Fibroblast of pulmonary artery (primary cell): ENCODE results near the gene FILIP1L.

Experiments
- DNase-seq: peaks from one replicate; pipeline ENCODE4 v3.0.0-alpha.2; 2010; ENCODE audit warnings: low read depth
- H3K4me3 ChIP-seq: replicated peaks from 2 replicates; pipeline ENCODE4 v1.5.1; 2011; ENCODE audit warnings: low read depth, mild to moderate bottlenecking, control low read depth, low read length, moderate library complexity
- CTCF ChIP-seq: IDR thresholded peaks from 2 replicates; pipeline ENCODE4 v1.5.1; 2011; ENCODE audit warnings: mild to moderate bottlenecking, control low read depth, low read length, inconsistent platforms; ENCODE audit errors: missing control alignments

FILIP1L gene

GRCh38 chr3:100155590-100155989 is 41.3 kb upstream of the FILIP1L start:
- no peak overlapping the region for H3K4me3 ChIP-seq
- no peak for TF ChIP-seq CTCF
- no peak for DNase-seq

GRCh38 chr3:100155128-100155527 is 40.8 kb upstream of the FILIP1L start:
- peak; percentile 20 for DNase-seq
- TF ChIP-seq CTCF, result no peak
- no peak overlapping the region for H3K4me3 ChIP-seq

- H3K4me3 ChIP-seq, result no peak overlapping the region
- TF ChIP-seq CTCF, result no peak
- DNase-seq, result no peak
These were observed 39.9 kb upstream of the FILIP1L start for GRCh38 chr3:100154171-100154570.

GRCh38 chr3:100151024-100151707 is 36.9 kb upstream of the FILIP1L start:
- no peak for DNase-seq
- no peak for TF ChIP-seq CTCF
- H3K4me3 ChIP-seq, result no peak overlapping the region

GRCh38 chr3:100150473-100150872 is 36.2 kb upstream of the FILIP1L start:
- H3K4me3 ChIP-seq, result no peak overlapping the region
- peak; percentile 58 for DNase-seq
- TF ChIP-seq CTCF, result no peak

- DNase-seq, result no peak
- no peak overlapping the region for H3K4me3 ChIP-seq
- no peak for TF ChIP-seq CTCF
These were observed 35.6 kb upstream of the FILIP1L start for GRCh38 chr3:100149713-100150415.
